Measurements from ENCODE around the gene AKR1C8. TPM values are rescaled to one million over a fixed set of nuclear protein-coding genes. Genes with fewer than 3 reads are reported as not detected.

The AKR1C8 gene
- polyA plus RNA-seq, 1 of the 3 experiments (the other 2 are of a cell fraction), result not detected

DNA sequence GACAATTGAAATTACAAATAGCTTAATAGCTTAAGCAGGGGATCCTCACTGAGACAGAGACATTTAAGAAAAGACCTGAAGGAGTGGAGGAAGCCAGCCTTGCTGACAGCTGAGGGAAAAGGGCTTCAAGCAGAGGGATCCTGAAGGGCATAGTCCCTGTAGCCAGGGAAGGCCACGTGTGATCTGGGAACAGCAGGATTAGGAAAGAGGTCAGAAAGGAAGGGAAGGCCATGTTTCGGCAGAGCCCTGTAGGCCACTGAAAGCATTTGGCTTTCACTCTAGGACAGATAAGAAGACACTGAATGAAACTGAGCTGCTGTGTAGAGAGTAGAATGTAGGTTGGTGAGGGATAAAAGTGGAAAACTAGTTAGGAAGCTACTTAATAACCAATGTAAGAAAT lies 3.4 kb upstream of the AKR1C8 start:
- no peaks in the 10 kb centered on the region for H3K36me3 ChIP-seq (replicated peaks in 1 of 2; ENCODE audit: control insufficient read depth in 1 of 2, insufficient read depth in 2 of 2, low read length in 1 of 2)
- H3K9me3 ChIP-seq, result no peaks in the 10 kb centered on the region
- 47% methylated on average over 2 of the region's 2 CpGs for WGBS (ENCODE audit: low lambda C conversion rate)
- H3K9ac ChIP-seq, result no peak overlapping the region
- H3K4me1 ChIP-seq (ENCODE audit: control insufficient read depth in 1 of 2, insufficient read depth in 2 of 2, low read depth in 1 of 2, low read length in 1 of 2), result no peaks in the 10 kb centered on the region
- no peak for TF ChIP-seq FOSL2 (IDR thresholded peaks at IDR 0.05; ENCODE audit: borderline replicate concordance, low read depth)
- TF ChIP-seq GABPA (IDR thresholded peaks at IDR 0.05; ENCODE audit: low read depth), result no peak
- TF ChIP-seq ELF1 (IDR thresholded peaks at IDR 0.05), result no peak
- TF ChIP-seq, protein P1, sequence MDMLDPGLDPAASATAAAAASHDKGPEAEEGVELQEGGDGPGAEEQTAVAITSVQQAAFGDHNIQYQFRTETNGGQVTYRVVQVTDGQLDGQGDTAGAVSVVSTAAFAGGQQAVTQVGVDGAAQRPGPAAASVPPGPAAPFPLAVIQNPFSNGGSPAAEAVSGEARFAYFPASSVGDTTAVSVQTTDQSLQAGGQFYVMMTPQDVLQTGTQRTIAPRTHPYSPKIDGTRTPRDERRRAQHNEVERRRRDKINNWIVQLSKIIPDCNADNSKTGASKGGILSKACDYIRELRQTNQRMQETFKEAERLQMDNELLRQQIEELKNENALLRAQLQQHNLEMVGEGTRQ (IDR thresholded peaks at IDR 0.05; ENCODE audit: borderline replicate concordance, low read depth, low read length), result no peak
- TF ChIP-seq, protein P2, sequence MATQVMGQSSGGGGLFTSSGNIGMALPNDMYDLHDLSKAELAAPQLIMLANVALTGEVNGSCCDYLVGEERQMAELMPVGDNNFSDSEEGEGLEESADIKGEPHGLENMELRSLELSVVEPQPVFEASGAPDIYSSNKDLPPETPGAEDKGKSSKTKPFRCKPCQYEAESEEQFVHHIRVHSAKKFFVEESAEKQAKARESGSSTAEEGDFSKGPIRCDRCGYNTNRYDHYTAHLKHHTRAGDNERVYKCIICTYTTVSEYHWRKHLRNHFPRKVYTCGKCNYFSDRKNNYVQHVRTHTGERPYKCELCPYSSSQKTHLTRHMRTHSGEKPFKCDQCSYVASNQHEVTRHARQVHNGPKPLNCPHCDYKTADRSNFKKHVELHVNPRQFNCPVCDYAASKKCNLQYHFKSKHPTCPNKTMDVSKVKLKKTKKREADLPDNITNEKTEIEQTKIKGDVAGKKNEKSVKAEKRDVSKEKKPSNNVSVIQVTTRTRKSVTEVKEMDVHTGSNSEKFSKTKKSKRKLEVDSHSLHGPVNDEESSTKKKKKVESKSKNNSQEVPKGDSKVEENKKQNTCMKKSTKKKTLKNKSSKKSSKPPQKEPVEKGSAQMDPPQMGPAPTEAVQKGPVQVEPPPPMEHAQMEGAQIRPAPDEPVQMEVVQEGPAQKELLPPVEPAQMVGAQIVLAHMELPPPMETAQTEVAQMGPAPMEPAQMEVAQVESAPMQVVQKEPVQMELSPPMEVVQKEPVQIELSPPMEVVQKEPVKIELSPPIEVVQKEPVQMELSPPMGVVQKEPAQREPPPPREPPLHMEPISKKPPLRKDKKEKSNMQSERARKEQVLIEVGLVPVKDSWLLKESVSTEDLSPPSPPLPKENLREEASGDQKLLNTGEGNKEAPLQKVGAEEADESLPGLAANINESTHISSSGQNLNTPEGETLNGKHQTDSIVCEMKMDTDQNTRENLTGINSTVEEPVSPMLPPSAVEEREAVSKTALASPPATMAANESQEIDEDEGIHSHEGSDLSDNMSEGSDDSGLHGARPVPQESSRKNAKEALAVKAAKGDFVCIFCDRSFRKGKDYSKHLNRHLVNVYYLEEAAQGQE (IDR thresholded peaks at IDR 0.05; ENCODE audit: low read depth, low read length), result no peak
- TF ChIP-seq RXRA (IDR thresholded peaks at IDR 0.05; ENCODE audit: borderline replicate concordance, low read depth), result no peak
- no peak for TF ChIP-seq RCOR1 (IDR thresholded peaks at IDR 0.05; ENCODE audit: low read length)
- no peak overlapping the region for H2AFZ ChIP-seq (ENCODE audit: low read depth)
- no peaks in the 10 kb centered on the region for H3K79me2 ChIP-seq (ENCODE audit: insufficient read depth)
- H3F3A ChIP-seq (replicated peaks; ENCODE audit: insufficient read depth), result no peaks in the 10 kb centered on the region
- no peaks in the 10 kb centered on the region for H3K27me3 ChIP-seq (ENCODE audit: insufficient read depth)
- H3K9me2 ChIP-seq, result no peaks in the 10 kb centered on the region
- CTCF ChIA-PET, result no interaction called here
- no peak for DNase-seq
- H3K4me3 ChIP-seq (ENCODE audit: low read depth in 2 of 2, low read length in 1 of 2), result no peak overlapping the region
- no peak overlapping the region for H3K4me2 ChIP-seq
- POLR2A ChIA-PET, result no interaction called here
- H3K27ac ChIP-seq (ENCODE audit: low read depth in 2 of 2, low read length in 1 of 2), result no peak overlapping the region
- H4K20me1 ChIP-seq (ENCODE audit: insufficient read depth), result no peaks in the 10 kb centered on the region

DNA sequence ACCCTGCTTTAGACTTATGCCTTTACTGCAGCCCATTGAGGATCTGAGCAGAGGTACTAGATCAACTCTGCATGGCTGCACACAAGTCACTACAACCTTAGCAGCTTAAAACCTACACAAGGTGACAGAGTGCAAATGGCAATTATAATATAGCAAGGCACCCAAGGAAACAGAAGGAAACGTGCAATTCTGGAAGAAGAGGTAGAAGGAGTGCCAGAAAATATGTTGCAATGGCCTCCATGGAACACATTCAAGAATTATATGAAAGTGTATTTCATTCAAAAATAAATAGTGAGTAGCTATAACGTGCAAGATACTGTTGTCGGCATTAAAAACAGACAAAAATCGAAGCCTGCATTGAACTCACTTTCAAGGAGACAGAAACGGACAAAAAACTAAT lies 2.9 kb upstream of the AKR1C8 start:
- Histone ChIP-seq H3K4me2 (no peak overlapping the region), H3K9me3 (no peaks in the 10 kb centered on the region), H2AFZ (ENCODE audit: low read depth) (no peak overlapping the region), H3K36me3 (replicated peaks in 1 of 2; ENCODE audit: control insufficient read depth in 1 of 2, insufficient read depth in 2 of 2, low read length in 1 of 2) (no peaks in the 10 kb centered on the region), H3K79me2 (ENCODE audit: insufficient read depth) (no peaks in the 10 kb centered on the region), H3F3A (replicated peaks; ENCODE audit: insufficient read depth) (no peaks in the 10 kb centered on the region), H3K9ac (no peak overlapping the region), H3K4me3 (ENCODE audit: low read depth in 2 of 2, low read length in 1 of 2) (no peak overlapping the region), H4K20me1 (ENCODE audit: insufficient read depth) (no peaks in the 10 kb centered on the region), H3K27ac (ENCODE audit: low read depth in 2 of 2, low read length in 1 of 2) (no peak overlapping the region), H3K9me2 (no peaks in the 10 kb centered on the region), H3K27me3 (ENCODE audit: insufficient read depth) (no peaks in the 10 kb centered on the region), H3K4me1 (ENCODE audit: control insufficient read depth in 1 of 2, insufficient read depth in 2 of 2, low read depth in 1 of 2, low read length in 1 of 2) (no peaks in the 10 kb centered on the region)
- POLR2A ChIA-PET, result no interaction called here
- CTCF ChIA-PET, result interaction anchor here (0.9 kb wide), 1 partner anchor 338 kb away, joined by 4 read pairs; no protein-coding TSS in a partner anchor
- DNase-seq, result no peak
- 22% methylated on average over 5 of the region's 5 CpGs for WGBS (ENCODE audit: low lambda C conversion rate)
- TF ChIP-seq, protein P3, sequence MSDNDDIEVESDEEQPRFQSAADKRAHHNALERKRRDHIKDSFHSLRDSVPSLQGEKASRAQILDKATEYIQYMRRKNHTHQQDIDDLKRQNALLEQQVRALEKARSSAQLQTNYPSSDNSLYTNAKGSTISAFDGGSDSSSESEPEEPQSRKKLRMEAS (IDR thresholded peaks at IDR 0.05; ENCODE audit: low read depth), result no peak
- TF ChIP-seq FOXM1 (IDR thresholded peaks at IDR 0.05; ENCODE audit: low read depth) (no peak), RAD21 (IDR thresholded peaks at IDR 0.05; ENCODE audit: low read length) (no peak), POLR2AphosphoS5 (IDR thresholded peaks at IDR 0.05; ENCODE audit: low read depth, low read length) (no peak), TAF1 (IDR thresholded peaks at IDR 0.05; ENCODE audit: borderline replicate concordance, low read depth, low read length) (no peak), RCOR1 (IDR thresholded peaks at IDR 0.05; ENCODE audit: low read length) (no peak), TEAD4 (IDR thresholded peaks at IDR 0.05; ENCODE audit: borderline replicate concordance, insufficient read depth) (no peak), MXI1 (IDR thresholded peaks at IDR 0.05; ENCODE audit: low read depth, low read length) (no peak), MEF2A (IDR thresholded peaks at IDR 0.05; ENCODE audit: borderline replicate concordance, low read depth) (no peak), SMC3 (IDR thresholded peaks at IDR 0.05; ENCODE audit: low read depth, low read length) (no peak), SIN3A (IDR thresholded peaks at IDR 0.05; ENCODE audit: borderline replicate concordance, low read depth, low read length) (no peak), TCF12 (IDR thresholded peaks at IDR 0.05) (no peak), JUND (IDR thresholded peaks at IDR 0.05) (no peak), GABPA (IDR thresholded peaks at IDR 0.05; ENCODE audit: low read depth) (no peak), YY1 (IDR thresholded peaks at IDR 0.05; ENCODE audit: low read depth) (no peak), GATA2 (CRISPR knock-in tag; IDR thresholded peaks at IDR 0.05) (no peak), ELF1 (IDR thresholded peaks at IDR 0.05) (no peak), EZH2phosphoT487 (IDR thresholded peaks at IDR 0.05; ENCODE audit: borderline replicate concordance, low read depth) (no peak)
- TF ChIP-seq, protein P2 (IDR thresholded peaks at IDR 0.05; ENCODE audit: low read depth, low read length), result no peak
